Neutrophil (primary cell): Measurements from ENCODE around the gene ABLIM2.

Experiments
- H3K27ac ChIP-seq: fragments of 200-600 bp; sonication (generic); 2 replicates; pipeline ENCODE4 v1.5.1; 2016; ENCODE audit warnings: mild to moderate bottlenecking, moderate library complexity
- H3K27me3 ChIP-seq: fragments of 200-600 bp; sonication (generic); 2 replicates; pipeline ENCODE4 v1.6.0; 2016; ENCODE audit warnings: mild to moderate bottlenecking
- H3K36me3 ChIP-seq: fragments of 200-600 bp; sonication (generic); 2 replicates; pipeline ENCODE4 v1.5.1; 2017
- H3K4me1 ChIP-seq, 2 experiments: fragments of 200-600 bp in 1 of 2; sonication (generic) in 1 of 2; 1 replicate in 1 of 2; 2 replicates in 1 of 2; pipeline versions ENCODE4 v1.5.1 to v1.6.1; 2013 to 2016; ENCODE audit warnings: low read depth in 1 of 2, low read length in 1 of 2, mild to moderate bottlenecking in 1 of 2, moderate library complexity in 1 of 2; ENCODE audit not compliant: control insufficient read depth in 1 of 2, insufficient read depth in 1 of 2
- H3K4me3 ChIP-seq, 2 experiments: fragments of 200-600 bp in 1 of 2; sonication (generic) in 1 of 2; 1 replicate in 1 of 2; 2 replicates in 1 of 2; pipeline ENCODE4 v1.5.1; 2013 to 2016; ENCODE audit warnings: low read depth in 1 of 2, low read length in 1 of 2, mild to moderate bottlenecking in 1 of 2, moderate library complexity in 1 of 2
- H3K9me3 ChIP-seq: fragments of 200-600 bp; sonication (generic); 2 replicates; pipeline ENCODE4 v1.5.1; 2016
- TF ChIP-seq, protein P1 (sequence below): fragments of 200-600 bp; sonication (generic); IDR thresholded peaks from 2 replicates; pipeline ENCODE4 v1.5.1; 2016; ENCODE audit warnings: antibody characterized with exemption

ABLIM2 gene

DNA sequence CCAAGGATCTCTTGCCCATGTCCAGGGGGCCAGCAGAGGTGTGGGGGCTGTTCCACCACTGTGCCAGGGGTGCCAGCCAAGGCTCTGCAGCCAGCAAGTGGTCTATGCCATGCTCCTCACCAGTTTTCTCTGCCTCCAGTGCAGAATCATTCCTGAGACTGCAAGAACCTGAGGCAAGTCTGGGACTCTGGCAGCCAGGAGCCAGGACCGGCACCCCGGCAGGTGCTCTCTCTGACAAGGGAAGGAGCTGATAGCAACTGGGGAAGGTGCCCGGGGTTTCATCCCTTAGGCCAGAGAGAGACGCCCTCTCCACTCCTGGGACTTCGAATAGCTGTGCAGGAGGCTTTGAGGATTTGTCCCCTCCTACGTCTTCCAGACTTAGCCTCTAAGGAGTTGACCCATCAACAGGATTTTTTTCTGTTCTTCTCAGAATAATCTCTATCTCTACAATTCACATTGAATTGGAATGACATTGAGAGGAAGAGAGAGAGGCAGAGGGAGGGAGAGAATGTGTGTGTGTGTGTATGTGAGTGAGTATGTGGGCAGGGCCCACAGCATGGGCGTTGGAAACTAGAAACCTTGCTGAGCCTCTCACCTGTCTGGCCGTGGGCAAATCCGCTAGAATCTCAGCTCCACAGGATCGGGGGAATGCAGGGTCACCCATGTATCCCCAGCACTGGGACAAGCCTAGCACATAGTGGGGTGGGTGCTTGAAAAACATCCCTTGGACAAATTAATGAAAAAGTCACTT is 144.5 kb downstream of the ABLIM2 start:
- TF ChIP-seq, protein P1, sequence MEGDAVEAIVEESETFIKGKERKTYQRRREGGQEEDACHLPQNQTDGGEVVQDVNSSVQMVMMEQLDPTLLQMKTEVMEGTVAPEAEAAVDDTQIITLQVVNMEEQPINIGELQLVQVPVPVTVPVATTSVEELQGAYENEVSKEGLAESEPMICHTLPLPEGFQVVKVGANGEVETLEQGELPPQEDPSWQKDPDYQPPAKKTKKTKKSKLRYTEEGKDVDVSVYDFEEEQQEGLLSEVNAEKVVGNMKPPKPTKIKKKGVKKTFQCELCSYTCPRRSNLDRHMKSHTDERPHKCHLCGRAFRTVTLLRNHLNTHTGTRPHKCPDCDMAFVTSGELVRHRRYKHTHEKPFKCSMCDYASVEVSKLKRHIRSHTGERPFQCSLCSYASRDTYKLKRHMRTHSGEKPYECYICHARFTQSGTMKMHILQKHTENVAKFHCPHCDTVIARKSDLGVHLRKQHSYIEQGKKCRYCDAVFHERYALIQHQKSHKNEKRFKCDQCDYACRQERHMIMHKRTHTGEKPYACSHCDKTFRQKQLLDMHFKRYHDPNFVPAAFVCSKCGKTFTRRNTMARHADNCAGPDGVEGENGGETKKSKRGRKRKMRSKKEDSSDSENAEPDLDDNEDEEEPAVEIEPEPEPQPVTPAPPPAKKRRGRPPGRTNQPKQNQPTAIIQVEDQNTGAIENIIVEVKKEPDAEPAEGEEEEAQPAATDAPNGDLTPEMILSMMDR = no peak
- Histone ChIP-seq H3K4me1 (no peaks in the 10 kb centered on the region), H3K27ac (no peak overlapping the region), H3K9me3 (no peaks in the 10 kb centered on the region), H3K4me3 (no peak overlapping the region), H3K27me3 (peaks cover 28% of the 10 kb centered on the region), H3K36me3 (no peaks in the 10 kb centered on the region)

DNA sequence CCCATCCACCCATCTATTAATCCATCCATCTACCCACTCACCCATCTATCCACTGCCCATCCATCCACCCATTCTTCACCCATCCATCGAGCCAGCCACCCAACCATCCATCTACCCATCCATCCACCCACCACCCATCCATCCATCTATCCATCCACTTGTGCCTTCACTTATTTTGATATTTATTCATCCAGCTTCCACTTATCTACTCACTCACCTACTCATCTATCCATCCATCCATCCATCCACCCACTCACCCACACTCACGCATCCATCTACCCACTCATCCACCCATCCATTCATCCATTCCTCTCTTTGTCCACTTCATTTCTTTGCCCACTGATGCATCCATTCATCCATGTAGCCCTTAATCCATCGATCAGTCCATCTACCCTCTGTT is 146.1 kb downstream of the ABLIM2 start:
- TF ChIP-seq, protein P1 = no peak
- Histone ChIP-seq H3K4me3 (no peak overlapping the region), H3K4me1 (no peaks in the 10 kb centered on the region), H3K36me3 (no peaks in the 10 kb centered on the region), H3K9me3 (no peaks in the 10 kb centered on the region), H3K27me3 (peaks cover 19% of the 10 kb centered on the region), H3K27ac (no peak overlapping the region)

DNA sequence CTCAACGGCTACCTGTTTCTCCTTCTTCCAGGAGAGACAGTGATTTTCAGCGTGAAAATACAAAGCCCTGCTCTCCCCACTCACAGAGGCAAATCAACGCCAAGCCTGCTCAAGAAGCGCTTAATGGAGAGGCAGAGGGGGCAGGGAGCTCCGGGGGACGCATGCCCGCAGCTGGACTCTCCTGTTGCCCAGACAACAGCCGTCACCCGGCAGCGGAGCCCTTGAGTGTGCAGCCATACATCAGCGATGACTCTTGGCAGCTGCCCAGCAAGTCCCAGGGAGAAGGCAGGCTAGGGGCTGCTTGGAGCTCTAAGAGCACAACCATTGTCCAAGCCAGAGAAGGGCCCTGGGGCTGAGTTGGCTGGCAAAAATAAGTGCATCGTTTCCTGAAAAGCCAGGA is 148.0 kb downstream of the ABLIM2 start:
- no peak overlapping the region for H3K27ac ChIP-seq
- H3K4me1 ChIP-seq = no peaks in the 10 kb centered on the region
- H3K36me3 ChIP-seq = no peaks in the 10 kb centered on the region
- H3K9me3 ChIP-seq = no peaks in the 10 kb centered on the region
- no peak overlapping the region for H3K4me3 ChIP-seq
- TF ChIP-seq, protein P1 = no peak
- peaks cover 21% of the 10 kb centered on the region for H3K27me3 ChIP-seq

DNA sequence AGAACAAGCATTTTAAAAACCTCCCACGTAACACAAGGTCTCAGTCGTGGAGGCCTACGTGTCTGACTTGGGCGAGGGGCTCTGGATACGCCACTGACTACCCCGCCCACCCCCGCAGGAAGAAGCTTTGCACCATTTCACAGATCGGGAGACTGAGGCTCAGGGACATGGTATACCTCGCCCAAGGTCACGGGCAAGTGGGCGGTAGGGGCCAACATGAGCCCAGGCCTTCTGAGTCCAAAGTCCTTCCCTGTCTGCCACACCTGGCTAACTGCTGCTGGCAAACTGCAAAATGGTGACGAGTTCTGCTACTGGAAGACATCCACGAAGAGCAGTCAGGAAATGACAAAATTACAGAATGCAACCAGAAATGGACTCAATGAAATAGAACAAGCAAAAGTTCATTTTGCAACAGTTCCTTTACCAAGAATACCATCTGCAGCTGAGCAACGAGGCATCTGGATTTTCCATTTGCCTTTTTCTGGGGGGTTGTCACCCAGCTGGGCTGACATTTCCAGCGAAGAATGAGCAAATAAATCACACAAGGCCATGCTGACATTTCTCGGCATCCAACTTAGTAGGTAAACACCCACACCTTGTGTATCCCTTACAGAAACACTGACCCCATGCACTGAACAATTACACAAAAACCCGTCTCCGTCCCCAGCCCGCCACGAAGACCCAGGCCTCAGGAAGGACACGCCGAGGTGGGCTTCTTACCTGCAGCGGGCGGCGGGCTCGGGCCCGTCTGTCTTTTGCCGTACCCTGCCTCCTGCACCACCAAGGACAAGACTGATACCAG is 148.7 kb downstream of the ABLIM2 start:
- no peaks in the 10 kb centered on the region for H3K4me1 ChIP-seq
- peaks cover 21% of the 10 kb centered on the region for H3K27me3 ChIP-seq
- H3K4me3 ChIP-seq = no peak overlapping the region
- TF ChIP-seq, protein P1 = no peak
- no peaks in the 10 kb centered on the region for H3K9me3 ChIP-seq
- H3K36me3 ChIP-seq = no peaks in the 10 kb centered on the region
- H3K27ac ChIP-seq = no peak overlapping the region

DNA sequence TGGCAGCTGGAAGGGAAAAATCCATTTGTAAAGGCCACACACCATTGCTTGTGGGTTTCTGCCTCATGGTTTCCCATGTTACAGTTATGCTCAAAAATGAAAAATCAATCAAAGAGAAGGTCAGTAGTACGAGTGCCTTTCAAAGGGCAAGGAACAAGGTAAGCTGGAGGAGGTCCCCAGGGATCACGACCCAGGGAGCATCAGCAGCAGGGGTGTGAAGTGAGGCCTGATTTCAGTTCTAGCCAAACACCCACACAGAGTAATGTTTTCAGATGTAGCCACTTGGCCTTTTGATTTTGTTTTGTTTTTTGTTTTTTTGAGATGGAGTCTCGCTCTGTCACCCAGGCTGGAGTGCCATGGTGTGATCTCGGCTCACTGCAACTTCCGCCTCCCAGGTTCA is 149.5 kb downstream of the ABLIM2 start:
- Histone ChIP-seq H3K27ac (no peak overlapping the region), H3K9me3 (no peaks in the 10 kb centered on the region), H3K36me3 (no peaks in the 10 kb centered on the region), H3K4me3 (no peak overlapping the region), H3K27me3 (peaks cover 19% of the 10 kb centered on the region), H3K4me1 (no peaks in the 10 kb centered on the region)
- TF ChIP-seq, protein P1 = no peak
